A549 treated with CpdA at 1 μM for 4 hours (cell line): ENCODE results near the gene OR8H2. TPM values are rescaled to one million over a fixed set of nuclear protein-coding genes. Genes with fewer than 3 reads are reported as not detected.

Experiments
- total RNA-seq: library from RNA; stranded (reverse); fragments of 200-300 nt; extraction: Qiagen RNA extraction; gene quantifications from 5 replicates; pipeline ENCODE4 v1.2.3, GENCODE V29; 2022; ENCODE audit warnings: low read depth

The OR8H2 gene, protein sequence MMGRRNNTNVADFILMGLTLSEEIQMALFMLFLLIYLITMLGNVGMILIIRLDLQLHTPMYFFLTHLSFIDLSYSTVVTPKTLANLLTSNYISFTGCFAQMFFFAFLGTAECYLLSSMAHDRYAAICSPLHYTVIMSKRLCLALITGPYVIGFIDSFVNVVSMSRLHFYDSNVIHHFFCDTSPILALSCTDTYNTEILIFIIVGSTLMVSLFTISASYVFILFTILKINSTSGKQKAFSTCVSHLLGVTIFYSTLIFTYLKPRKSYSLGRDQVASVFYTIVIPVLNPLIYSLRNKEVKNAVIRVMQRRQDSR
- not detected in 5 replicates for total RNA-seq

GRCh38 chr11:56103210-56103737 is at the start of gene OR8H2:
TSS of gene OR8H2 (plus strand) at chr11:56103687. CDS start at chr11:56105043, 1,356 bp downstream.

GRCh38 chr11:56093008-56093407 is 10.5 kb upstream of the OR8H2 start, which contains the start of gene OR8I2:
TSS of gene OR8I2 (plus strand) at chr11:56093308. CDS start at chr11:56093308, 0 bp downstream.

GRCh38 chr11:56122073-56122472 is 18.6 kb downstream of the OR8H2 start, which contains the start of gene OR8H3:
TSS of gene OR8H3 (plus strand) at chr11:56122373. CDS start at chr11:56122373, 0 bp downstream.

DNA sequence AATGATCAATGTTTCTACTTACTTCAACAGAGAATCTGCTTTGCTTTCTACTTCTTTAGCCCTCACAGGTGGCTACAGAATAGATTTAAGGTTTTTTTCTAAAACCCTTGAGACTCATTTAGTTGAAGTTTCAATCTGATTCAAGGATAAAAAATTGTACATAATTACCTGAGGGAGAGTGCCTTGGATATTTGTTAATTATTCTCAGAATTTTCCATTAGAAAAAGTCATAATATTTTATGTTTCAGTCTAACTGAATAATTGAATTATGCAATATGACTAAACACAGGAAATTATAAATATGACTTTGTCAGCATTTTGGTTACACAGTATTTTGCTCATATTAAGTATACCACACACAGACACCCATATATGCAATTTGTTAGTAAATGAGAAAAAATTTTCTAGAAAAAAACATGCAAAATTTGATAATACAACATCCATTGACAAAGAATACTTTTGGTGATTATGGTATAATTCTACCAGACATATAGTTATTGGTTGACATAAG is 36.7 kb downstream of the OR8H2 start, which contains the start of gene OR8J3:
TSS of gene OR8J3 (minus strand) at position 51 of the 511 bp plus-strand sequence. CDS start 2,483 bp downstream, outside the sequence.

Other genes with a start within 250 kb of the OR8H2 start
- gene TRIM51, start 220.4 kb upstream of the OR8H2 start, total RNA-seq: not detected in 5 replicates
- gene OR5W2, start 189.1 kb upstream of the OR8H2 start, total RNA-seq: not detected in 5 replicates
- gene OR5I1, start 167.3 kb upstream of the OR8H2 start, total RNA-seq: not detected in 5 replicates
- not detected in 5 replicates for gene OR10AG1, start 133.7 kb upstream of the OR8H2 start, total RNA-seq
- gene OR5F1, start 109.1 kb upstream of the OR8H2 start, total RNA-seq: not detected in 5 replicates
- not detected in 5 replicates for gene OR5AS1, start 76.0 kb upstream of the OR8H2 start, total RNA-seq
- gene OR8I2, start 10.4 kb upstream of the OR8H2 start, total RNA-seq: not detected in 5 replicates
- not detected in 5 replicates for gene OR8H3, start 18.7 kb downstream of the OR8H2 start, total RNA-seq
- gene OR8J3, start 36.5 kb downstream of the OR8H2 start, total RNA-seq: not detected in 5 replicates
- not detected in 5 replicates for gene OR8K5, start 56.6 kb downstream of the OR8H2 start, total RNA-seq
- gene OR5J2, start 72.9 kb downstream of the OR8H2 start, total RNA-seq: not detected in 5 replicates
- not detected in 5 replicates for gene OR5T2, start 130.6 kb downstream of the OR8H2 start, total RNA-seq
- not detected in 5 replicates for gene OR5T3, start 148.6 kb downstream of the OR8H2 start, total RNA-seq
- not detected in 5 replicates for gene OR5T1, start 170.5 kb downstream of the OR8H2 start, total RNA-seq
- gene OR8H1, start 188.6 kb downstream of the OR8H2 start, total RNA-seq: not detected in 5 replicates
- gene OR8K3, start 211.5 kb downstream of the OR8H2 start, total RNA-seq: not detected in 5 replicates
- not detected in 5 replicates for gene OR8K1, start 242.4 kb downstream of the OR8H2 start, total RNA-seq